RWPE2 (cell line): ENCODE data around the gene BCLAF1.
"Not testable (repeated sequence)": the region's sequence is repeated elsewhere in the genome, so short reads cannot be mapped to it uniquely, and the experiment has no call there.

Source experiments
- ATAC-seq: fragments of 200-7000 bp; cut with Tn5 transposase; 3 replicates; pipeline ENCODE4 v1.9.1; 2021; ENCODE audit warnings: low read depth
- DNase-seq: peaks from one replicate; pipeline ENCODE4 v3.0.0-alpha.2; 2020; ENCODE audit warnings: low spot score
- H3K27ac ChIP-seq: fragments of 450-650 bp; 2 replicates; pipeline ENCODE4 v1.5.1; 2017; ENCODE audit warnings: mild to moderate bottlenecking; ENCODE audit not compliant: poor library complexity, severe bottlenecking
- H3K27me3 ChIP-seq: fragments of 250-450 bp; sonication (Bioruptor Pico); 2 replicates; pipeline ENCODE4 v1.5.1; 2021; ENCODE audit warnings: mild to moderate bottlenecking, moderate library complexity; ENCODE audit not compliant: insufficient read depth, poor library complexity, severe bottlenecking
- H3K36me3 ChIP-seq: fragments of 250-450 bp; sonication (Bioruptor Pico); 2 replicates; pipeline ENCODE4 v1.5.1; 2020; ENCODE audit warnings: low read depth, mild to moderate bottlenecking, moderate library complexity
- H3K4me1 ChIP-seq: fragments of 250-450 bp; sonication (Bioruptor Pico); 2 replicates; pipeline ENCODE4 v1.5.1; 2021; ENCODE audit warnings: mild to moderate bottlenecking, moderate library complexity; ENCODE audit not compliant: insufficient read depth, poor library complexity, severe bottlenecking
- H3K4me3 ChIP-seq: fragments of 250-450 bp; sonication (Bioruptor Pico); 2 replicates; pipeline ENCODE4 v1.5.1; 2021; ENCODE audit warnings: mild to moderate bottlenecking, moderate library complexity; ENCODE audit not compliant: severe bottlenecking
- H3K9me3 ChIP-seq: fragments of 250-450 bp; sonication (Bioruptor Pico); 2 replicates; pipeline ENCODE4 v1.5.1; 2021; ENCODE audit warnings: mild to moderate bottlenecking, moderate library complexity; ENCODE audit not compliant: severe bottlenecking
- TF ChIP-seq, protein P1 (sequence below): fragments of 450-650 bp; IDR thresholded peaks from one replicate; pipeline ENCODE4 v1.5.1; 2017; ENCODE audit warnings: mild to moderate bottlenecking, moderate library complexity; ENCODE audit not compliant: poor library complexity, severe bottlenecking

BCLAF1 gene

DNA sequence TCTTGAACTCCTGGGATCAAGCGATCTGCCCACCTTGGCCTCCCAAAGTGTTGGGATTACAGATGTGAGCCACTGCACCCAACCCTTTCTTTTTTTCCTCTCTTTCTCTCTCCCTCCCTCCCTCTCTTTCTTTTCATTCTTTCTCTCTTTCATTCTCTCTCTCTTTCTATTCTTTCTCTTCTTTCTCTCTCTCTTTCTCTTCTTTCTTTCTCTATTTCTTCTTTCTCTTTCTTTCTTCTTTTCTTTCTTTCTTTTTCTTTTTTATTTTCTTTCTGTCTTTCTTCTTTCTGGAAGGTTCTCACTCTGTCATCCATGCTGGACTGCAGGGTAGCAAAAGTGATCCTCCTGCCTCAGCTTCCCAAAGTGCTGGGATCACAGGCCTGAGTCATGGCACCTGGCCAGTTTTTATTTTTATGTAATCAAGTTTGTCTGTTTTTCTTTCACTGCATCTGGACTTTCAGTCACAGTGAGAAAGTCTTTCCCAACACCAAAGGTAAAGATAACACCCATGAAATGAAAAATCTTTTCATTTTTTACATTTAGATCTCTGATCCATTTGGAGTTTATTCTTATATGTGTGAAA is 20.2 kb upstream of the BCLAF1 start:
- H3K27me3 ChIP-seq = no peaks in the 10 kb centered on the region
- no peaks in the 10 kb centered on the region for H3K4me1 ChIP-seq
- no peak overlapping the region for H3K4me3 ChIP-seq
- TF ChIP-seq, protein P1, sequence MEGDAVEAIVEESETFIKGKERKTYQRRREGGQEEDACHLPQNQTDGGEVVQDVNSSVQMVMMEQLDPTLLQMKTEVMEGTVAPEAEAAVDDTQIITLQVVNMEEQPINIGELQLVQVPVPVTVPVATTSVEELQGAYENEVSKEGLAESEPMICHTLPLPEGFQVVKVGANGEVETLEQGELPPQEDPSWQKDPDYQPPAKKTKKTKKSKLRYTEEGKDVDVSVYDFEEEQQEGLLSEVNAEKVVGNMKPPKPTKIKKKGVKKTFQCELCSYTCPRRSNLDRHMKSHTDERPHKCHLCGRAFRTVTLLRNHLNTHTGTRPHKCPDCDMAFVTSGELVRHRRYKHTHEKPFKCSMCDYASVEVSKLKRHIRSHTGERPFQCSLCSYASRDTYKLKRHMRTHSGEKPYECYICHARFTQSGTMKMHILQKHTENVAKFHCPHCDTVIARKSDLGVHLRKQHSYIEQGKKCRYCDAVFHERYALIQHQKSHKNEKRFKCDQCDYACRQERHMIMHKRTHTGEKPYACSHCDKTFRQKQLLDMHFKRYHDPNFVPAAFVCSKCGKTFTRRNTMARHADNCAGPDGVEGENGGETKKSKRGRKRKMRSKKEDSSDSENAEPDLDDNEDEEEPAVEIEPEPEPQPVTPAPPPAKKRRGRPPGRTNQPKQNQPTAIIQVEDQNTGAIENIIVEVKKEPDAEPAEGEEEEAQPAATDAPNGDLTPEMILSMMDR = no peak
- no peaks in the 10 kb centered on the region for H3K36me3 ChIP-seq
- ATAC-seq (no peak), DNase-seq (no peak)
- H3K27ac ChIP-seq = no peak overlapping the region
- H3K9me3 ChIP-seq = no peaks in the 10 kb centered on the region

DNA sequence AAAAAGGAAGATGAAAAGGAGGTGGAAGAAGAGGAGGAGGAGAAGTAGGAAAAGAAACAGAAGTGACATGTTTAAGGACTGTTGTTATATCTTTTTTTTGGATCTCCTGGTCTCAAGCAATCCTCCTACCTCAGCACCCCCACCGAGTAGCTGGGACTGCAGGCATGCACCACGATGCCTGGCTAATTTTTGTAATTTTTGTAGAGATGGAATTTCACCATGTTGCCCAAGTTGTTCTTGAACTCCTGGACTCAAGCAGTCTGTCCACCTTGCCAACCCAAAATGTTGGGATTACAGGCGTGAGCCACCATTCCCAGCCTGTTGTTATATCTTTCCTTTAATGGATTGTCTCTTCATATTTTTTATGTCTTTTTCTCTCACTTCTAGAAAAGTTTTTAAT is 19.5 kb upstream of the BCLAF1 start:
- H3K4me1 ChIP-seq = no peaks in the 10 kb centered on the region
- no peaks in the 10 kb centered on the region for H3K27me3 ChIP-seq
- H3K4me3 ChIP-seq = no peak overlapping the region
- H3K27ac ChIP-seq = no peak overlapping the region
- TF ChIP-seq, protein P1 = no peak
- no peaks in the 10 kb centered on the region for H3K36me3 ChIP-seq
- ATAC-seq (no peak), DNase-seq (no peak)
- no peaks in the 10 kb centered on the region for H3K9me3 ChIP-seq

DNA sequence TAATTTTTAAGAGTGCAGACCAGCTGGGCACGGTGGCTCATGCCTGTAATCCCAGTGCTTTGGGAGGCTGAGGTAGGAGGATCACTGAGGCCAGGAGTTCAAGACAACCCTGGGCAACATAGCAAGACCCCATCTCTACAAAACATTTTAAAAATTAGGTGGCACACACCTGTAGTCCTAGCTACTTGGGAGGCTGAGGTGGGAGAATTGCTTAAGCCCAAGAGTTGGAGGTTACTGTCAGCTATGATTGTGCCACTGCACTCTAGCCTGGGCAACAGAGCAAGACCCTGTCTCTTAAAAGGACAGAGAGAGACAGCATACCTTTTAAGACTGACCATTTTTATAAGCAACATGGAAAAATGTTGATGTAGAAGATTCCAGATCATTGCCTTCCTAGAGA is 18.8 kb upstream of the BCLAF1 start:
- not testable (repeated sequence) for H3K4me3 ChIP-seq, DNase-seq, H3K9me3 ChIP-seq, H3K27ac ChIP-seq, H3K27me3 ChIP-seq, H3K4me1 ChIP-seq, ATAC-seq, H3K36me3 ChIP-seq

DNA sequence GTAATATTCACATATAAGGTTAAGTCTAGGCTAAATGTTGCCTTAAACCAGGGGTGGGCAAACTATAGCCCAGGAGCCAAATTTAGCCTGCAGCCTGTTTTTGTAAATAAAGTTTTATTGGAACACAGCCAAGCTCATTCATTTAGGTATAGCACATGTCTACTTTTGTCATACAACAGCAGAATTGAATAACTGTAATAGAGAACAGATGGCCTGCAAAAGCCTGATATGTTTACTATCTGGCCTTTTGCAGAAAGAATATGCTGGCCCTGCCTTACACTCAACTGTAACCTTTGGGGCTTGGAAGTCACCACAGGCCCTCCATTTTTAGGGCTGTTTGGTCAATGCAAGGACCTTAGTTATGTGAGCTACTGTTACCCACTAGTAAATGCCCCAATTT is 17.7 kb upstream of the BCLAF1 start:
- H3K27me3 ChIP-seq = no peaks in the 10 kb centered on the region
- no peak overlapping the region for H3K4me3 ChIP-seq
- no peak for DNase-seq
- H3K36me3 ChIP-seq = no peaks in the 10 kb centered on the region
- TF ChIP-seq, protein P1 = no peak
- no peaks in the 10 kb centered on the region for H3K9me3 ChIP-seq
- no peak overlapping the region for H3K27ac ChIP-seq
- H3K4me1 ChIP-seq = no peaks in the 10 kb centered on the region
- ATAC-seq = no peak

DNA sequence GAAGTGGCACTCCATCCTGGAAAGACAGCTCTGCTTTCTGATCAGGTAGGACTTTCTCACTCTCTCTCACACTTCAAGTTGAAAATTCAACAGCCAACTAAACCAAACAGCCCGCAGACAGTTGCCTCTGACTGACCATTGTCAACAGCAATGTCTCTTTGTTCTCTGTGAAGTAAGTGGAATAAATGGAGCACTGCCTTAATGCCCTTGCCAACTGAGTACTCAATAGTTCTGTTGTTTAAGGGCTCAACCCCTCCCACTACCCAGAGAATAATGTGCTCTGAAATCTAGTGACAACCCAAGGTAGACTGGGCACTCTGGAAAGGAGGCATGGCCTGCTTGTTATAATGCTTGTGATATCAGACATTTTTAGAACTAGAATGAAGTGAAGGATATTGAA is 16.8 kb upstream of the BCLAF1 start:
- Histone ChIP-seq H3K36me3 (no peaks in the 10 kb centered on the region), H3K4me3 (no peak overlapping the region), H3K9me3 (no peaks in the 10 kb centered on the region), H3K4me1 (no peaks in the 10 kb centered on the region), H3K27ac (no peak overlapping the region), H3K27me3 (no peaks in the 10 kb centered on the region)
- DNase-seq (no peak), ATAC-seq (no peak)
- TF ChIP-seq, protein P1 = no peak
